HepG2 (cell line): ENCODE data around the gene FAM83C. TPM values are rescaled to one million over a fixed set of nuclear protein-coding genes. Genes with fewer than 3 reads are reported as not detected.

Experiments
- ATAC-seq: fragments of 200-7000 bp; cut with Tn5 transposase; 3 replicates; pipeline ENCODE4 v1.9.1; 2020; ENCODE audit warnings: mild to moderate bottlenecking, moderate library complexity
- BruUV-seq: library from RNA; stranded (reverse); fragments of 400-500 nt; replicated peaks from 2 replicates; lab custom pipeline; 2021; lab: Mats Ljungman, UMichigan
- CTCF ChIA-PET: fragments of 300-600 bp; formaldehyde crosslinking; extraction: SDS; loops from one replicate; lab custom pipeline; 2021; ENCODE audit warnings: low total read pairs, inconsistent platforms, low intra/inter-chr PET ratio; lab: Yijun Ruan, JAX
- POLR2A ChIA-PET: fragments of 350-600 bp; sonication (Branson Sonifier 250); formaldehyde crosslinking; loops from one replicate; lab custom pipeline; 2020; ENCODE audit warnings: antibody characterized with exemption, inconsistent platforms; lab: Yijun Ruan, JAX
- DNase-seq: peaks from one replicate; pipeline ENCODE4 v3.0.0-alpha.2; 2015; ENCODE audit warnings: low spot score
- FAIRE-seq: peaks from 3 replicates; lab custom pipeline; 2011; peaks lifted over from hg19 to GRCh38; lab: Jason Lieb, UNC
- H2AFZ ChIP-seq: one replicate; pipeline ENCODE4 v1.6.1; 2011; ENCODE audit warnings: low read length, inconsistent platforms
- H3K27ac ChIP-seq: fragments of 300-600 bp; 3 replicates; pipeline ENCODE4 v1.8.0; 2011; ENCODE audit warnings: mixed run types, mild to moderate bottlenecking, mixed read lengths, low read length, inconsistent platforms; ENCODE audit not compliant: insufficient read depth; ENCODE audit errors: extremely low read length
- H3K27me3 ChIP-seq, 2 experiments: fragments of 200-600 bp in 1 of 2; 2 replicates in 1 of 2; 3 replicates in 1 of 2; pipeline versions ENCODE4 v1.6.0 to v1.8.0; 2011; ENCODE audit warnings: low read length in 2 of 2, mild to moderate bottlenecking in 2 of 2, moderate library complexity in 2 of 2, inconsistent platforms in 1 of 2; ENCODE audit not compliant: insufficient read depth in 2 of 2, control insufficient read depth in 1 of 2
- H3K36me3 ChIP-seq, 2 experiments: fragments of 200-600 bp in 1 of 2; replicated peaks in 1 of 2; 2 replicates in 1 of 2; 3 replicates in 1 of 2; pipeline versions ENCODE4 v1.5.1 to v1.8.0; 2011; ENCODE audit warnings: low read length in 2 of 2, inconsistent platforms in 1 of 2; ENCODE audit not compliant: insufficient read depth in 2 of 2, control insufficient read depth in 1 of 2
- H3K4me1 ChIP-seq: 2 replicates; pipeline ENCODE4 v1.5.1; 2012; ENCODE audit warnings: low read length, inconsistent platforms; ENCODE audit not compliant: insufficient read depth
- H3K4me2 ChIP-seq: 2 replicates; pipeline ENCODE4 v1.6.0; 2011; ENCODE audit warnings: low read depth, low read length, inconsistent platforms
- H3K4me3 ChIP-seq, 3 experiments: fragments of 200-600 bp in 1 of 3; sonication (generic), shearing (Covaris generic) in 1 of 3; replicated peaks in 1 of 3; 2 replicates each; pipeline ENCODE4 v1.5.1; 2011 to 2016; ENCODE audit warnings: low read length in 3 of 3, inconsistent platforms in 2 of 3, low read depth in 2 of 3, mild to moderate bottlenecking in 2 of 3, control low read depth in 1 of 3, mixed read lengths in 1 of 3; ENCODE audit not compliant: insufficient read depth in 1 of 3
- H3K79me2 ChIP-seq: one replicate; pipeline ENCODE4 v1.6.1; 2011; ENCODE audit warnings: low read length, inconsistent platforms; ENCODE audit not compliant: insufficient read depth
- H3K9ac ChIP-seq: 2 replicates; pipeline ENCODE4 v1.6.0; 2011; ENCODE audit warnings: mild to moderate bottlenecking, low read depth, low read length, inconsistent platforms; ENCODE audit not compliant: insufficient read depth
- H3K9me3 ChIP-seq: 2 replicates; pipeline ENCODE4 v1.5.1; 2012; ENCODE audit warnings: mild to moderate bottlenecking, low read length
- H4K20me1 ChIP-seq: 2 replicates; pipeline ENCODE4 v1.6.0; 2011; ENCODE audit warnings: inconsistent platforms, mild to moderate bottlenecking, low read length, moderate library complexity; ENCODE audit not compliant: insufficient read depth
- NFYC ChIP-seq: IDR thresholded peaks from 2 replicates; pipeline ENCODE4 v1.6.1; 2016; ENCODE audit warnings: missing genetic modification reagents, missing compliant biosample characterization
- PRPF4 ChIP-seq: fragments of 200-400 bp; formaldehyde crosslinking; IDR thresholded peaks from 2 replicates; pipeline ENCODE4 v1.6.1; 2016; ENCODE audit warnings: low read length, low read depth; ENCODE audit not compliant: poor library complexity, severe bottlenecking
- SCMH1 ChIP-seq: sonication (generic); formaldehyde crosslinking; IDR thresholded peaks from 2 replicates; pipeline ENCODE4 v1.9.0; 2021; ENCODE audit warnings: missing genetic modification reagents, mild to moderate bottlenecking, borderline replicate concordance
- ZBED4 ChIP-seq: sonication (generic); formaldehyde crosslinking; IDR thresholded peaks from 2 replicates; pipeline ENCODE4 v1.4.0; 2020; ENCODE audit warnings: missing genetic modification reagents, borderline replicate concordance
- ZNF547 ChIP-seq: sonication (generic); formaldehyde crosslinking; IDR thresholded peaks from 2 replicates; pipeline ENCODE4 v1.5.1; 2020; ENCODE audit warnings: mild to moderate bottlenecking, missing genetic modification reagents
- ZSCAN30 ChIP-seq: sonication (generic); formaldehyde crosslinking; IDR thresholded peaks from 2 replicates; pipeline ENCODE4 v1.5.0; 2020; ENCODE audit warnings: mild to moderate bottlenecking, missing genetic modification reagents
- WGBS: methylation state at CpG from one replicate; pipeline ENCODE4 v1.1.6; 2017; ENCODE audit warnings: low lambda C conversion rate; 5-methylcytosine and 5-hydroxymethylcytosine counted together
- in situ Hi-C: cut with HindIII; loops from 2 replicates; pipeline ENCODE4 v1.10.0; 2017; ENCODE audit warnings: low pct_unique_long_range_greater_than_20kb; ENCODE audit not compliant: extremely low pct_ligation_motif_present
- intact Hi-C: fragments of 100-400 bp; cut with micrococcal nuclease; formaldehyde crosslinking; loops from one replicate; pipeline ENCODE4 v1.10.0; 2022; ENCODE audit not compliant: unreplicated experiment
- polyA plus RNA-seq, 8 experiments: library from polyadenylated mRNA; depleted of rRNA in 3 of 8; stranded (reverse) in 7 of 8; unstranded in 1 of 8; fragments of >200 nt; fragmentation: Illumina TruSeq in 4 of 8; extraction: Trizol in 4 of 8; gene quantifications; 2 replicates each; pipeline versions ENCODE4 v1.2.1 to v1.2.3, GENCODE V29; 2011 to 2016; ENCODE audit warnings: low read depth in 4 of 8, missing spikeins in 1 of 8, mixed read lengths in 1 of 8; ENCODE audit not compliant: insufficient read depth in 1 of 8
- total RNA-seq, 5 experiments: library from RNA; depleted of rRNA; stranded (reverse); fragments of >200 nt; fragmentation: Illumina TruSeq; extraction: Trizol; gene quantifications; 2 replicates each; pipeline ENCODE4 v1.2.3, GENCODE V29; 2016; ENCODE audit warnings: low read depth in 1 of 5

FAM83C gene
- total and polyA plus RNA-seq, 2 of the 13 experiments (the other 11 are each of a cell fraction or from before 2014, with no cell fraction given), result 0.04 TPM; not detected in 1

- no peak for TF ChIP-seq ZSCAN30 (CRISPR knock-in tag)
- TF ChIP-seq NFYC (CRISPR knock-in tag), result no peak
Observed at GRCh38 chr20:35339007-35339406, 46.8 kb upstream of the FAM83C start (continued).

GRCh38 chr20:35334311-35335101 lies 42.3 kb upstream of the FAM83C start:
- H3K79me2 ChIP-seq, result no peaks in the 10 kb centered on the region
- no peaks in the 10 kb centered on the region for H3K9me3 ChIP-seq
- H3K9ac ChIP-seq, result no peak overlapping the region
- H3K4me2 ChIP-seq, result no peak overlapping the region
- CTCF ChIA-PET, result no interaction called here
- H4K20me1 ChIP-seq, result no peaks in the 10 kb centered on the region
- DNase-seq (no peak), FAIRE-seq (no peak), ATAC-seq (no peak)
- WGBS, result 92% methylated on average over 5 of the region's 5 CpGs
- TF ChIP-seq ZBED4 (CRISPR knock-in tag) (no peak), SCMH1 (no peak), ZNF547 (no peak), PRPF4 (no peak)
- POLR2A ChIA-PET, result interaction anchor here (0.6 to 1.1 kb wide), 3 partner anchors 28 to 76 kb away, joined by 3 read pairs; partner anchors contain the start of gene EIF6
- H2AFZ ChIP-seq, result no peak overlapping the region
- H3K4me1 ChIP-seq, result peaks cover 14% of the 10 kb centered on the region
- in situ Hi-C loops (loop anchor here (5.0 kb wide), 1 partner anchor 37 kb away; no protein-coding TSS in a partner anchor), intact Hi-C loops (no loop called here)
- H3K4me3 ChIP-seq, result no peak overlapping the region
- BruUV-seq, result no TSS peak
- no peaks in the 10 kb centered on the region for H3K27me3 ChIP-seq
- peaks cover 6% of the 10 kb centered on the region in 2 experiments; a peak in 4 of 5 replicates for H3K36me3 ChIP-seq
- H3K27ac ChIP-seq, result no peak overlapping the region
